GM12891 (cell line): ENCODE measurements around the gene ZFPM1.

Experiments
- PAX5 ChIP-seq: IDR thresholded peaks from 2 replicates; pipeline ENCODE4 v1.6.1; 2011; ENCODE audit warnings: low read length, moderate library complexity, mild to moderate bottlenecking; ENCODE audit not compliant: insufficient read depth, severe bottlenecking
- POLR2A ChIP-seq: IDR thresholded peaks from 2 replicates; pipeline ENCODE4 v1.6.1; 2011; ENCODE audit warnings: low read depth, low read length, control low read depth
- POLR2AphosphoS5 ChIP-seq: IDR thresholded peaks from 2 replicates; pipeline ENCODE4 v1.6.1; 2011; ENCODE audit warnings: low read depth, low read length, control low read depth
- TAF1 ChIP-seq: IDR thresholded peaks from 2 replicates; pipeline ENCODE4 v1.6.1; 2011; ENCODE audit warnings: low read depth, low read length, control low read depth

DNA sequence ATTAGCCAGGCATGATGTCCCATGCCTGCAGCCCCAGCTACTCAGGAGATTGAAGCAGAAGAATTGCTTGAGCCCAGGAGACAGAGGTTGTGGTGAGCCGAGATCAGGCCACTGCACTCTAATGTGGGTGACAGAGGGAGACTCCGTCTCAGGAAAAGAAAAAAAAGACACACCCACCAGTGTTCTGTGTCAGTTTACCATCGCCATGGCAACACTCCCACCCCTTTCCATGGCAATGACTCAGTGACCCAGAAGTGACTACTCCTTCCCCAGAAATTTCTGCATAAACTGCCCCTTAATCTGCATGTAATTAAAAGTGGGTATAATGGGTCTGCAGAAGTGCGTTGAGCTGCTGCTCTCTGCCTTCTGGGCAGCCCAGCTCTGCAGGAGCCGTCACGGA lies 113.1 kb downstream of the ZFPM1 start:
- no peak for TF ChIP-seq POLR2AphosphoS5
- TF ChIP-seq POLR2A, result no peak
- TF ChIP-seq TAF1, result no peak
- no peak for TF ChIP-seq PAX5
